Mucosa of rectum (tissue), 2 donors: ENCODE data around the gene WNT5B.
A peak's percentile ranks its signal among the peaks of the same experiment; 100 is the strongest.
"Not testable (repeated sequence)": the region's sequence is repeated elsewhere in the genome, so short reads cannot be mapped to it uniquely, and the experiment has no call there.

Source experiments
- H3K27ac ChIP-seq, 2 donors: one replicate each; pipeline ENCODE4 v1.7.0; 2013; ENCODE audit warnings: inconsistent platforms in 2 of 2, low read depth in 2 of 2, low read length in 2 of 2
- H3K27me3 ChIP-seq, 2 donors: one replicate each; pipeline ENCODE4 v1.7.0; 2013; ENCODE audit warnings: low read length in 2 of 2; ENCODE audit not compliant: control insufficient read depth in 2 of 2, insufficient read depth in 2 of 2
- H3K36me3 ChIP-seq, 2 donors: one replicate each; pipeline ENCODE4 v1.7.0; 2013; ENCODE audit warnings: low read length in 2 of 2; ENCODE audit not compliant: control insufficient read depth in 2 of 2, insufficient read depth in 2 of 2
- H3K4me1 ChIP-seq, 2 donors: one replicate each; pipeline ENCODE4 v1.7.0; 2013; ENCODE audit warnings: low read length in 2 of 2, mild to moderate bottlenecking in 1 of 2; ENCODE audit not compliant: control insufficient read depth in 2 of 2, insufficient read depth in 2 of 2
- H3K4me3 ChIP-seq, 2 donors: one replicate each; pipeline ENCODE4 v1.7.0; 2013; ENCODE audit warnings: low read length in 2 of 2
- H3K9ac ChIP-seq, 2 donors: one replicate each; pipeline ENCODE4 v1.7.0; 2013; ENCODE audit warnings: low read length in 2 of 2, low read depth in 1 of 2, mild to moderate bottlenecking in 1 of 2
- H3K9me3 ChIP-seq, 2 donors: one replicate each; pipeline ENCODE4 v1.7.0; 2013; ENCODE audit warnings: low read length in 2 of 2; ENCODE audit not compliant: control insufficient read depth in 2 of 2
- donor health status: healthy.
- donor health status: Normal muscosa, but diverticular disease.

Gene WNT5B

DNA sequence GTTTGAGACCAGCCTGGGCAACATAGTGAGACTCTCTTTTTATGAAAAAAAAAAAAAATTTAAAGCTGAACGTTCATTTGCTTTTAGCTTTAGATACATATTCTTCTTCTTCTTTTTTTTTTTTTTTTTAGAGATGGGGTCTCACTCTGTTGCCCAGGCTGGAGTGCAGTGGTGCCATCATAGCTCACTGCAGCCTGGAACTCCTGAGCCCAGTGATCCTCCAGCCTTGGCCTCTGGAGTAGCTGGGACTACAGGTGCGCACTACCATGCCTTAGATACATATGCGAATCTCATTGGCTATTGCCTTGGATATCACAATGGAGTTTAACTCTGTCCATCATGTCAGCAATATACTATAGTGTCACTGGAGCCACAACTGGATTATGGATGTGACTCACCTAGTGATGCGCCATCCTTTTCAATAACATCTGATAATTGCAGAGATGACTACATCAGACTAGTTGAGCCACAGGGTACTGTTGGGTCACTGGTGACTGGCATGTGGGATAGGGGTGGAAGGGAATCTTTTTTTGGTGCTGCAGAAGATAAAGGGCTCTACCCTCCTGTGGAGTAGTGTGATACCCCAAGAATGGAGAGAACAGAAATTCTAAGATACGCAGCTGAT is 59.2 kb downstream of the WNT5B start:
- H3K9ac ChIP-seq: no peak overlapping the region
- H3K36me3 ChIP-seq: no peaks in the 10 kb centered on the region
- peaks cover 8 to 12% of the 10 kb centered on the region in 2 donors for H3K4me1 ChIP-seq
- no peaks in the 10 kb centered on the region for H3K27me3 ChIP-seq
- H3K9me3 ChIP-seq: no peaks in the 10 kb centered on the region
- H3K4me3 ChIP-seq: no peak overlapping the region
- H3K27ac ChIP-seq: no peak overlapping the region

DNA sequence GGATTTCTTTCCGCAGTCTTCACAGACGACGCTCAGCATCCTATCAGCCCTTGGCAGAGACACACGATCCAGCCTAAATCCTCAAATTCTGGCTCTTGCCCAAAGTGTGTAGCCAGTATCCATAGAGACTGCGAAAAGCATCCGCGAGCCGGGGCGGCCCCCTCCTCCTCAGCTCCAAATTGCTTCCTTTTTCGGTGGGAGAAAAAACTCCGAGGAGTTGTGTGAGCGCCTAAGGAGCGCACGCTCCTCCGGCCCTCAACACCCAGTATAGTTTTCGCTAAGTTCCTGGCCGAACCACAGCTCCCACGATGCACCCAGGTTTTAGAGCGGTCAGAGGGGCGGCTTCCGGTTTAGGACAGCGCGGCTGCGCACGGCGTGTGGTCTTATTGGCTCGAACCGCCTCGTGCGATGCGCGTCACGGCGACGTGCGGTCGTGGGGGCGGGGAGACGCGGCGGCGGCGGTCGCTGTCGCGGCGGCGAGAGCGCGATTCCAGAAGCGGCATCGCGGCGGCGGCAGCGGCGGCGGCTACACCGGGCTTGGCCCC is 61.6 kb downstream of the WNT5B start, which contains the start of gene ADIPOR2:
TSS of gene ADIPOR2 (plus strand) at position 493 of the 545 bp plus-strand sequence. CDS start 63,274 bp downstream, outside the sequence.
- Histone ChIP-seq H3K27ac (peak within 1 kb of the TSS; percentile 94 to 96), H3K9ac (peak within 1 kb of the TSS; percentile 92 to 98), H3K27me3 (no peaks in the 10 kb centered on the region), H3K4me1 (peaks cover 8 to 12% of the 10 kb centered on the region in 2 donors), H3K36me3 (no peaks in the 10 kb centered on the region), H3K4me3 (peak within 1 kb of the TSS; percentile 81 to 93), H3K9me3 (no peaks in the 10 kb centered on the region)

DNA sequence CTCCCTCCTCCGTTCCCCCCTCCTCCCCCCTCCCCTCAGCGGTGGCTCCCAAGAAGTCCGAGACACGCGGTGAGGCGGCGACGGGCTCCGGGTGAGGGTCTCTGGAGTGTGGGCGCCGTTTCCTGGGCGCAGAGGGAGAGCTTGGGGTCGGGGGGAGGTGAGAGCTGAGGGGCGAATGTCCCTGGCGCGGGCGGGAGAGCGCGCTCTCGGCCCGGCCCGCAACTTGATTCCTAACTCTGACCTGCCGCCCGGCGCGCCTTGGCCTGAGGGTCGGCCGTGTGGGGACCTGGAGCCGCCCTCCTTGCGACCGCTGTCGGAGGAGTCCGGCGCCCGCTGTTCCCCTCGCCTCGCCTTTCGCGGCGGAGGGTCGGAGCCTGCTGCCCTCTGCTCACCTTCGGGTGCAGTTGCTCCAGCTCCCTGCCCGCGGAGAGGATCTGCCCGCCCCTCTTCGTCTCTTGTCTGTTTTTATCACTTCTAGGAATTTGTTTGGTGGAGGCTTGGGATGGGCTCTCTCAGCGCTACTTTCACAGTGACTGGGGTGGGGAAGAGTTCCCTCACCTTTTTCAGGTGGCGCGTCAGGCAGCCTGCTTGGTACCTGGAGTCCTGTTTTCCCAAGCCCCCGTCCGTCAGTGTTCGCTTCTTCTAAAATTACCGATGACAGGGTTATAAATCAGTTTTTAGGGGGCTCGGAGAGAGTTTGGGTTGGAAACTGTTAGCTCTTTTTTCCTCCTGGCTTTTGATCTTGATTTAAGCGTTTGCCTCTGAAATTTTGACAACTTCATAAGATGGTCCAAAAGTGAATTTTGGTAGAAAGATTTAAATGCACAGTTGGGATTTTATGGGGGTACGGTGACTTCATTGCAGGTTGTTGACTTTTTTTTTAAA is 62.3 kb downstream of the WNT5B start:
- no peaks in the 10 kb centered on the region for H3K9me3 ChIP-seq
- peak overlapping the region; percentile 81 to 93 for H3K4me3 ChIP-seq
- H3K36me3 ChIP-seq: no peaks in the 10 kb centered on the region
- peak overlapping the region; percentile 94 to 96 for H3K27ac ChIP-seq
- peak overlapping the region; percentile 85 to 98 for H3K9ac ChIP-seq
- H3K4me1 ChIP-seq: peaks cover 8 to 12% of the 10 kb centered on the region in 2 donors
- H3K27me3 ChIP-seq: no peaks in the 10 kb centered on the region

DNA sequence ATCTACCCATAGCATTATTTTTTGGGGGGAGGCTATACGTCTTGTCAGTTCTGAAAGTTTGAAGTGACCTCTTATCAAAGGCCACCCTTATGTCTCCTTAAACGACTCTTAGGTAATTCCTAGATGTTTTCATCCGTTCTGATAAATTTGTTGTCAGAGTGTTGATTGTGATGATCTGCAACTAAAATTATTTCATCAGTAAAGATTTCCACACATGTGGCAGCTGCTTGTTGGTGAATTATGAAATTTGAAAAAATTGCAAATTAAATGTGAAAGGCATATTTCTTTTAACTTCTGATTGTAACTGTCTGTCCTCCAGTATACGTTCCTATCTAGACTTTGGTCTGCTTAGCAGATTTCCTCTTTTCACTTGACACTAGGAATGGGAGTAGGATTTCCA is 63.2 kb downstream of the WNT5B start:
- Histone ChIP-seq H3K4me1 (peaks cover 8 to 12% of the 10 kb centered on the region in 2 donors), H3K36me3 (no peaks in the 10 kb centered on the region), H3K27ac (no peak overlapping the region), H3K9me3 (no peaks in the 10 kb centered on the region), H3K4me3 (peak overlapping the region in 1 of 2 donors; percentile 93), H3K9ac (peak overlapping the region; percentile 17 to 98), H3K27me3 (no peaks in the 10 kb centered on the region)

DNA sequence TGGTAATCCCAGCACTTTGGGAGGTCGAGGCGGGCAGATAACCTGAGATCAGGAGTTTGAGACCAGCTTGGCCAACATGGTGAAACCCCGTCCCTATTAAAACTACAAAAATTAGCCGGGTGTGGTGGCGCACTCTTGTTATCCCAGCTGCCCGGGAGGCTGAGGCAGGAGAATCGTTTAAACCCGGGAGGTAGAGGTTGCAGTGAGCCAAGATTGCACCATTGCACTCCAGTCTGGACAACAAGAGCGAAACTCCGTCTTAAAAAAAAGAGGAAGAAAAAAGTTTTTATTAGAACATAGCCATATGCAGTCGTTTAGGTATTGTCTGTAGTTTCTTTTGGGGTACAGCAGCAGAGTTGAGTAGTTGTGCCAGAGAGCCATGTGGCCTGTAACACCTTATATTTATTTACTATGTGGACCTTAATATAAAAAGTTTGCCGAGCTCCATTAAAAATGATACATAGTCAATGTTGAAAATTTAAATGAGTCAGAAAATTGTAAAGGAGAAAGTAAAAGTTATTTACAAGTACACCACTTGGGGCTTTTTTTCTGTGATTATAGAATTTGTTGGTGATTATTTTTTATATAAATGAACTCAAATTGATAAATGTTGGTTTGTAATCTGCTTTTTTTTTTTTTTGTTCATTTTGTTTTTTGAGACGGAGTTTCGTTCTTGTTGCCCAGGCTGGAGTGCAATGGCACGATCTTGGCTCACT is 64.0 kb downstream of the WNT5B start:
- H3K4me1 ChIP-seq: peaks cover 8 to 12% of the 10 kb centered on the region in 2 donors
- H3K27me3 ChIP-seq: no peaks in the 10 kb centered on the region
- H3K36me3 ChIP-seq: no peaks in the 10 kb centered on the region
- no peak overlapping the region for H3K4me3 ChIP-seq
- no peak overlapping the region for H3K9ac ChIP-seq
- H3K27ac ChIP-seq: no peak overlapping the region
- no peaks in the 10 kb centered on the region for H3K9me3 ChIP-seq

DNA sequence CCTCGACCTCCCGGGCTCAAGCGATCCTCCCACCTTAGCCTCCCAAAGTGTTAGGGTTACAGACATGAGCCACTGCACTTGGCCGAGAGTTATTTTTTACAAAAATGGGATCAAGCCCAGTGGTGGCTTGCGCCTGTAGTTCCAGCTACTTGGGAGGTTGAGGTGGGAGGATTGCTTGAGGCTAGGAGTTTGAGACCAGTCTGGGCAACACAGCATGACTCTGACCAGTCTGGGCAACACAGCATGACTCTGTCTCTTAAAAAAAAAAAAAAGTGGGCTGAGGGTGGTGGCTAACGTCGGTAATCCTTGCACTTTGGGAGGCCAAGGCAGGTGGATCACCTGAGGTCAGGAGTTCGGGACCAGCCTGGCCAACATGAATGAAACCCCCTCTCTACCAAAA is 66.1 kb downstream of the WNT5B start:
- H3K9ac ChIP-seq, H3K36me3 ChIP-seq, H3K9me3 ChIP-seq, H3K27me3 ChIP-seq, H3K27ac ChIP-seq, H3K4me1 ChIP-seq, H3K4me3 ChIP-seq: not testable (repeated sequence)

DNA sequence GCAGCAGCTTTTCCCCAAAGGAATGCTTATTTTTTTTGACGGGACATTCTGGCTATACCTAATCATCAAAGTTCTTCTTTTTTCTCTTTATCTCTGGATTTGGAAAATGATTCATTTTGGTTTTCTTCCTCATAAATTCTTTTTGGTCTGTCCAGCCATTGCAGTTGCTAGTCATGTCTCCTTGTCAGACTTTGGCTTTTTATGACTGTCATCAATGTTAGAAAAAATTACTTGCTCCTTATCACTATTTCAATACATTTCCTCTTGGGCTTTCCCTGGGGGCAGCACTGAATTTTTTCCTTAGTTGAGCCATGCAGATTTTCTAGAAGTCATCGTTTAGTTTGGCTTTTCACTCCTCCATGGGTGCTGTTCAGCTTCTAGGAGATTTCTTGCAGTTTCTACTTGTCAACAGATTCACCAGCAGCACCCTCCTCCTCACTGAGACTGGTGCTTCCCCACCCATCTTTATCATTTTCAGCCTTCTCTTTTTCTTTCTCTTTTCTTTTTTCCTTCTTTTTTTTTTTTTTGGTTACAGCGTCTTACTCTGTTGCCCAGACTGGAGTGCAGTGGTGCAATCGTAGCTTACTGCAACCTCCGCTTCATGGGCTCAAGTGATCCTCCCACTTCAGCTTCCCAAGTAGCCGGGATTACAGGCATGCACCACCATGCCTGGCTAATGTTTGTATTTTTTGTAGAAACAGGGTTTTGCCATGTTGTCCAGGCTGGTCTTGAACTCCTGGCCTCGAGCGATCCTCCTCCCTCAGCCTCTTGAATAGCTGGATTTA is 67.0 kb downstream of the WNT5B start:
- Histone ChIP-seq H3K9me3 (no peaks in the 10 kb centered on the region), H3K27me3 (no peaks in the 10 kb centered on the region), H3K9ac (no peak overlapping the region), H3K36me3 (no peaks in the 10 kb centered on the region), H3K27ac (no peak overlapping the region), H3K4me1 (peaks cover 2 to 5% of the 10 kb centered on the region in 2 donors), H3K4me3 (no peak overlapping the region)

DNA sequence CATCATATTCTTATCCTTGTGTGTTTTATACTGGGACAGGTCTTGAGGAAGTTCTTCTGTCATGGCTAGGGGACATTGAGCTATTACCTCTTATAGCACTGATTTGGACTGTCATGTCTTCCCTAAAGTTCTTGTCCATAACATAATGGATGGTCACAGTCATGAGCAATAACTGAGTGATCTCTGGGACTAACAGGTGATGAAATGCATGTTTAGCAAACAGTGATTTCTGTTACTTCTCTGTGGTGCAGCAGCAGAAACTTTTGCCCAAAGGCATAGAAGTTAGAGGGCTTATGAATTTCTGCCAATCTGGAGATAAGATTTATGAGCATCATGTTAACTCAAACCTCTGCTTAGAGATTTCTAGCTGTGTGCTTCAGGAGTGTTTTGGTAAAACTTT is 67.8 kb downstream of the WNT5B start:
- H3K27me3 ChIP-seq: no peaks in the 10 kb centered on the region
- H3K36me3 ChIP-seq: no peaks in the 10 kb centered on the region
- peaks cover 2 to 3% of the 10 kb centered on the region in 2 donors for H3K4me1 ChIP-seq
- H3K27ac ChIP-seq: no peak overlapping the region
- no peaks in the 10 kb centered on the region for H3K9me3 ChIP-seq
- no peak overlapping the region for H3K4me3 ChIP-seq
- no peak overlapping the region for H3K9ac ChIP-seq
